Measurements from ENCODE around the gene RUBCN. TPM values are rescaled to one million over a fixed set of nuclear protein-coding genes. Genes with fewer than 3 reads are reported as not detected.

RUBCN gene
- total and polyA plus RNA-seq, 9 of the 15 experiments (the other 6 are each of a cell fraction or from before 2014, with no cell fraction given), result 8.4 to 24.0 (median 11.9) TPM

DNA sequence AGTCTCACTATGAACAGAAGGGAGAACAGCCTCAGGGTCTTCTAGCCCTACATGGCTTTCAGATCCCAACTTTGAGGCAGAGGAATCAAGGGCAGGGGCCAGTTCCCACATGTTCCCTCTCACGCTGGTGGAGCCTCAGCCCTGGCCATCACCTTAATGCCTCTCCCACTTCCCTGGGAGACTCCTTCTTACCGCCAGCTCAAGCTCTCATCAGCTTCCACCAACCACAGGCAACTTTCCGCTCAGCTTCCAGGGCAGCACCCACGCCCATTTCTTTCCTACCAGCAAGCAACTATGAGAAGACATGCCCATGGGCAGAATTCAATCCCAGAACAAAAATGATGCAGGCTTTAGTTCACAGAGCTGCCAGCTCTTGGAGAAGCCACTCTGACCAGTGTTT, 63.5 kb downstream of the RUBCN start (continued):
- no peak for TF ChIP-seq PRPF4 (IDR thresholded peaks at IDR 0.05; ENCODE audit: insufficient read depth, low read depth, low read length, poor library complexity, severe bottlenecking)
- no peak for TF ChIP-seq ZNF134 (CRISPR knock-in tag; conservative IDR thresholded peaks at IDR 0.05)
- TF ChIP-seq, protein P1, sequence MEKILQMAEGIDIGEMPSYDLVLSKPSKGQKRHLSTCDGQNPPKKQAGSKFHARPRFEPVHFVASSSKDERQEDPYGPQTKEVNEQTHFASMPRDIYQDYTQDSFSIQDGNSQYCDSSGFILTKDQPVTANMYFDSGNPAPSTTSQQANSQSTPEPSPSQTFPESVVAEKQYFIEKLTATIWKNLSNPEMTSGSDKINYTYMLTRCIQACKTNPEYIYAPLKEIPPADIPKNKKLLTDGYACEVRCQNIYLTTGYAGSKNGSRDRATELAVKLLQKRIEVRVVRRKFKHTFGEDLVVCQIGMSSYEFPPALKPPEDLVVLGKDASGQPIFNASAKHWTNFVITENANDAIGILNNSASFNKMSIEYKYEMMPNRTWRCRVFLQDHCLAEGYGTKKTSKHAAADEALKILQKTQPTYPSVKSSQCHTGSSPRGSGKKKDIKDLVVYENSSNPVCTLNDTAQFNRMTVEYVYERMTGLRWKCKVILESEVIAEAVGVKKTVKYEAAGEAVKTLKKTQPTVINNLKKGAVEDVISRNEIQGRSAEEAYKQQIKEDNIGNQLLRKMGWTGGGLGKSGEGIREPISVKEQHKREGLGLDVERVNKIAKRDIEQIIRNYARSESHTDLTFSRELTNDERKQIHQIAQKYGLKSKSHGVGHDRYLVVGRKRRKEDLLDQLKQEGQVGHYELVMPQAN (IDR thresholded peaks at IDR 0.05; ENCODE audit: borderline replicate concordance), result no peak

DNA sequence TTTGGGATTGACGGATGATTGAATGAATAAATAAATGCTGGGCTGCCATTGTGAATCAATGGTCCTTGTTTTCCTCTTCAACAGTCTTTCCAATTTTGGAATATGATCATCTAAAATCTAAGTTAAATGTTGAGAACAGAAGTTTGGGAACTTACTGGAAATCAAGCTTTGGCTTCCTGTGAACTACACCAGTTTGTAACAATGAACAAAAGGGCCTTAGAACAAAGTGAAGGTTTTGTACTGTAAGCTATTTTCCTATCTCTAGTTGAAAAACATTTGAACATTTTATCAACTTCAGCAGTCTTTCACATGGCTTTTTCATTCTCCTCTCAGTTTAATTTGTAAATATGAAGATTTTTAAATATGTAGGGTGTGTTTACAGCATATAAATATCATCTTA, 66.3 kb downstream of the RUBCN start:
- no TSS peak for BruUV-seq (replicated peaks)
- H3K36me3 ChIP-seq (ENCODE audit: control insufficient read depth, insufficient read depth, low read length), result peaks cover 28% of the 10 kb centered on the region; the same call in 1 of the 3 replicates
- no peaks in the 10 kb centered on the region for H3K79me2 ChIP-seq (ENCODE audit: control insufficient read depth, insufficient read depth, low read length)
- H3K9ac ChIP-seq (ENCODE audit: insufficient read depth in 1 of 2, low read depth in 2 of 2, low read length in 2 of 2), result no peak overlapping the region
- in situ Hi-C loops (cut with MboI) (loop anchor here (10.0 kb wide), 1 partner anchor 76 kb away; no protein-coding TSS in a partner anchor), intact Hi-C loops (cut with micrococcal nuclease) (no loop called here)
- H3K4me1 ChIP-seq (replicated peaks in 1 of 2; ENCODE audit: control insufficient read depth in 2 of 2, insufficient read depth in 2 of 2, low read length in 2 of 2), result peaks cover 10 to 12% of the 10 kb centered on the region in 2 experiments; a peak in 4 of 5 replicates
- 94% methylated on average over 1 of the region's 1 CpG for WGBS (ENCODE audit: insufficient coverage, low coverage, missing lambda C conversion rate)
- ChIA-PET CTCF (ENCODE audit: low intra/inter-chr PET ratio) (no interaction called here), POLR2A (interaction anchor here (0.7 to 1.2 kb wide), 2 partner anchors 33 to 115 kb away, joined by 3 read pairs; no protein-coding TSS in a partner anchor)
- no peaks in the 10 kb centered on the region for H3K27me3 ChIP-seq (ENCODE audit: control insufficient read depth in 2 of 2, insufficient read depth in 2 of 2, low read length in 2 of 2)
- H4K20me1 ChIP-seq (replicated peaks; ENCODE audit: control insufficient read depth, insufficient read depth, low read length), result no peaks in the 10 kb centered on the region
- H2AFZ ChIP-seq (ENCODE audit: low read depth, low read length), result no peak overlapping the region
- H3K4me3 ChIP-seq, result no peak overlapping the region
- DNase-seq (ENCODE audit: extremely low read depth in 1 of 4, low spot score in 3 of 4) (no peak), FAIRE-seq (no peak), ATAC-seq (no peak)
- H3K4me2 ChIP-seq (ENCODE audit: insufficient read depth, low read length), result no peak overlapping the region
- no peak for TF ChIP-seq DDX20 (tag; IDR thresholded peaks at IDR 0.05; ENCODE audit: low read depth)
- TF ChIP-seq BCL6 (CRISPR knock-in tag; IDR thresholded peaks at IDR 0.05), result no peak
- TF ChIP-seq, protein P2, sequence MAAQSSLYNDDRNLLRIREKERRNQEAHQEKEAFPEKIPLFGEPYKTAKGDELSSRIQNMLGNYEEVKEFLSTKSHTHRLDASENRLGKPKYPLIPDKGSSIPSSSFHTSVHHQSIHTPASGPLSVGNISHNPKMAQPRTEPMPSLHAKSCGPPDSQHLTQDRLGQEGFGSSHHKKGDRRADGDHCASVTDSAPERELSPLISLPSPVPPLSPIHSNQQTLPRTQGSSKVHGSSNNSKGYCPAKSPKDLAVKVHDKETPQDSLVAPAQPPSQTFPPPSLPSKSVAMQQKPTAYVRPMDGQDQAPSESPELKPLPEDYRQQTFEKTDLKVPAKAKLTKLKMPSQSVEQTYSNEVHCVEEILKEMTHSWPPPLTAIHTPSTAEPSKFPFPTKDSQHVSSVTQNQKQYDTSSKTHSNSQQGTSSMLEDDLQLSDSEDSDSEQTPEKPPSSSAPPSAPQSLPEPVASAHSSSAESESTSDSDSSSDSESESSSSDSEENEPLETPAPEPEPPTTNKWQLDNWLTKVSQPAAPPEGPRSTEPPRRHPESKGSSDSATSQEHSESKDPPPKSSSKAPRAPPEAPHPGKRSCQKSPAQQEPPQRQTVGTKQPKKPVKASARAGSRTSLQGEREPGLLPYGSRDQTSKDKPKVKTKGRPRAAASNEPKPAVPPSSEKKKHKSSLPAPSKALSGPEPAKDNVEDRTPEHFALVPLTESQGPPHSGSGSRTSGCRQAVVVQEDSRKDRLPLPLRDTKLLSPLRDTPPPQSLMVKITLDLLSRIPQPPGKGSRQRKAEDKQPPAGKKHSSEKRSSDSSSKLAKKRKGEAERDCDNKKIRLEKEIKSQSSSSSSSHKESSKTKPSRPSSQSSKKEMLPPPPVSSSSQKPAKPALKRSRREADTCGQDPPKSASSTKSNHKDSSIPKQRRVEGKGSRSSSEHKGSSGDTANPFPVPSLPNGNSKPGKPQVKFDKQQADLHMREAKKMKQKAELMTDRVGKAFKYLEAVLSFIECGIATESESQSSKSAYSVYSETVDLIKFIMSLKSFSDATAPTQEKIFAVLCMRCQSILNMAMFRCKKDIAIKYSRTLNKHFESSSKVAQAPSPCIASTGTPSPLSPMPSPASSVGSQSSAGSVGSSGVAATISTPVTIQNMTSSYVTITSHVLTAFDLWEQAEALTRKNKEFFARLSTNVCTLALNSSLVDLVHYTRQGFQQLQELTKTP (IDR thresholded peaks at IDR 0.05; ENCODE audit: low read depth in 1 of 2, partially characterized antibody in 2 of 2), result no peak
- no peak for TF ChIP-seq NCOA4 (IDR thresholded peaks at IDR 0.05; ENCODE audit: partially characterized antibody)
- no peak for TF ChIP-seq KDM4B (IDR thresholded peaks at IDR 0.05; ENCODE audit: borderline replicate concordance in 2 of 2, low read depth in 1 of 2)
- no peak for TF ChIP-seq ZNF384 (IDR thresholded peaks at IDR 0.05; ENCODE audit: low read depth, low read length)
- TF ChIP-seq MTF1 (CRISPR knock-in tag; IDR thresholded peaks at IDR 0.05; ENCODE audit: borderline replicate concordance), result no peak
- no peak overlapping the region for H3K27ac ChIP-seq (ENCODE audit: extremely low read depth, low read depth, low read length)
- no peaks in the 10 kb centered on the region for H3K9me3 ChIP-seq (replicated peaks; ENCODE audit: control insufficient read depth, insufficient read depth, low read depth, low read length)
- H3K9me1 ChIP-seq (ENCODE audit: control insufficient read depth, insufficient read depth, low read length), result no peaks in the 10 kb centered on the region
